HG02970 (cell line): ENCODE data around the gene LRP1.

Source experiments
- ATAC-seq: cut with Tn5 transposase; IDR thresholded peaks from one replicate; pipeline ENCODE4 v1.9.1; 2021; ENCODE audit warnings: mild to moderate bottlenecking, moderate library complexity, moderate number of reproducible peaks; ENCODE audit not compliant: unreplicated experiment, low FRiP score

LRP1 gene

DNA sequence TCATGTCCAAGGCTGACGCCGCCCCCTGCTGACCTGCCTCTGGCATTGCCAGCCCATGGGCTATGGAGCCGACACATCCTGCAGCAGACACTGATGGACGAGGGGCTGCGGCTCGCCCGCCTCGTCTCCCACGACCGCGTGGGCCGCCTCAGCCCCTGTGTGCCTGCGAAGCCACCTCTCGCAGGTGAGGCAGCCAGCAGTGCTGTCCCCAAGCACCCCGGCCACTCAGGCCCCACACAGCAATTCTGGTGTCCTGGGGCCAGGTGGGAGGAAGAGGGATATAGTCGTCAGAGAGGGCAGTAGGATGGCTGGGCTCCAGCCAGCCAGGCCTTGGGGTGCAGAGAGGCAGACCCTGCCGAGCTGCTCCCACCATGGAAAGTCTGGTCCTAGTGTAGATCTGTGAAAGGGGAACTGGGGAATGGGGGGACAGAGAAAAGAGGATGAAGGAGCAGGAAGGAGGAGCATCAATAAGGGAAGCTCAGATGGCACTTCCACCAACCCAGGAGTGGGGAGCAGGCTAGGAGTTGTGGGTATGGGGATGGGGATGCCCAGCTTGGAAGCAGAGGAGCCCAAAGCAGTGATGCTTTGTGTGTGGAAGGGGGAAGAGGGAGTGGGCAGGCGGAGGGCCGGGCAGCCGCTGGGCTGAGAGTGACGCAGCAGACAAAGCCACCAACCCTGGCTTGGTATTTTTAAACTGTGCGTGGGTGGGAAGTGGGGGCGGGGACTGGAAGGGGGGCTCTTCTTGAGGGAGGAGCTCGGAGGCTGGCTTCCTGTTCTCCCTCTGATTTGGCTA, 34.7 kb upstream of the LRP1 start:
- ATAC-seq, result no peak

GRCh38 chr12:57094208-57095160, 33.8 kb upstream of the LRP1 start:
- ATAC-seq, result no peak

- ATAC-seq, result no peak
These were observed 32.8 kb upstream of the LRP1 start for GRCh38 chr12:57095440-57095839.

DNA sequence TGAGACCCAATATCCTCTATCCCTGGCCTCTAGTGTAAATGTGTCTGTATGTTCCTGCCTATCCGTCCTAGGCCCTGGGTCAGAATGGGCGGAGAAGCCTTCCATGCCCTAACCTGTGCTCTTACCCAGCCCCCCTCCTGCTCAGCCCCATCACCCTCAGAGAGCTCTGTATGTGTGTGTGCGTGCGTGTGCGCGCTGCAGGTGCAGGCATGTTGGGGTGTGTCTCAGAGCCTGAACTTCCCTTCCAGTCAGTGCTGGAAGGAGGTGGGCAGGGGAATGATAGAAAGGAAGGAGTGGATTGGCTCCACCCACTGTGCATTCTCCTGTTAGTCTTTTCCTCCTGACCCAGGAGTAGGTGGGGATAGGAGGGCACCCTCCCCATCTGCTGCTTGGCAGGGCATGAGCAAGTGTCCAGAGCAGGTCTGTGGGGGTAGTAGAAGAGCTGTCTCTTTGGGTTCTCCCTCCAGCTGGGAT, 32.1 kb upstream of the LRP1 start:
- no peak for ATAC-seq

DNA sequence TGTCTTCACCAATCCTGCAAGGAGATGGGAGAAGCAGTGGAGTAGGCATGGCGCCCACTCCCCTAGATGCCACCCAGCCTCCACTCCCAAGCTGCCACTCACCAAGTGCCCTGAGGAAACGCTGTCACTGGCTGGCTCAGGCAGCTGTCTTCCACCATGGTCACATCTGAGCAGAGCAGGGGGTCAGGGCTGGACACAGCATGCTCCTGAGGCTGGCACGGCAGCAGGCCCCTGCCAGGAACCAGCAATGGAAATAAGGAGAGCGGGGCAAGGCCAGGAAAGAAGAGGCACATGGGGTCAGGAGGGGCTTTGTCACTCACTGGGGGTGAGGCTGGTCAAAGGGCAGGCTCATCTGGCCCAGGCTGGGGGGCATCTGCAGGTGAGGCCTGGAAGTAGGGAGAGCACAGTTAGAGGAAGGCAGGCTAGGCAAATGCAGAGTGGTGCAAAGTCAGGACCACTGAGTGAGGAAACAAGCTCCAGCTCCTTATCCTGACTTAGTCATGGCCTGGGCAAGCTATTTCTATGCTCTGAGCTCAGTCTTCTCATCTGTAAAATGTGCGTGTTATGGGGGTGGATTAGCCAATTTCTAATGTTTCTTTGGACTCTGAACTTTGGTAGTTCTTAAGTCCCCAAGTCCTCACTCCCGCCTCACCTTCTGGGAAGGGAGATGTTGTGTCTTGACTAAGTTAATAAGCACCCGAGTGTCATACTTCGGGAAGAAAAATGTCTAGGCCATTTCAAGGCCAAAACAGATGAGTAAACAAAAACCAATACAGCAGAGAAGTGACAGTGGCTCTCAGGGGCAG, 31.3 kb upstream of the LRP1 start:
- ATAC-seq, result no peak

GRCh38 chr12:57097554-57097835, 30.8 kb upstream of the LRP1 start:
- no peak for ATAC-seq

GRCh38 chr12:57098546-57098945, 29.7 kb upstream of the LRP1 start:
- no peak for ATAC-seq

- ATAC-seq, result no peak
These were observed 29.1 kb upstream of the LRP1 start for GRCh38 chr12:57099047-57099714.

DNA sequence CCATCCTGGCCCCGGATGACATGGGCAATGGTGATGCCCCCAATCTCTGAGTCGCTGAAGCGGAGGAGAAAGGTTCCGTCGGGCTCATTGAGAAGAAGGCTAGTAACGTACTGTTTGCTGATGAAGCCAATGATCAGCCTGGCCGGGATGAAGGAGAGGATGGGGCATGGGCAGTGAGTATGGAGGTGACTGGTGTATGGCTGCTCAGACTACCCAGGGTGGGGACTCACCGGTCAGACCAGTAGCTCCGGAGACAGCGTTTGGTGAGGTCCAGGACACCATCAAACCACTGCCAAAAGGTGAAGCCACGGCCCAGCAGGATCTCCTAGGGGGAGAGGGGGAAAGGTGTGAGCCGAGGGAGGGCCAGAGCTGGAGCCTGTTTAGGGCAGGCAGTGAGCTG, 28.5 kb upstream of the LRP1 start:
- ATAC-seq, result no peak

GRCh38 chr12:57101892-57102695, 26.2 kb upstream of the LRP1 start:
- ATAC-seq, result no peak

- ATAC-seq, result no peak
These were observed 24.4 kb upstream of the LRP1 start for GRCh38 chr12:57103856-57104255.

DNA sequence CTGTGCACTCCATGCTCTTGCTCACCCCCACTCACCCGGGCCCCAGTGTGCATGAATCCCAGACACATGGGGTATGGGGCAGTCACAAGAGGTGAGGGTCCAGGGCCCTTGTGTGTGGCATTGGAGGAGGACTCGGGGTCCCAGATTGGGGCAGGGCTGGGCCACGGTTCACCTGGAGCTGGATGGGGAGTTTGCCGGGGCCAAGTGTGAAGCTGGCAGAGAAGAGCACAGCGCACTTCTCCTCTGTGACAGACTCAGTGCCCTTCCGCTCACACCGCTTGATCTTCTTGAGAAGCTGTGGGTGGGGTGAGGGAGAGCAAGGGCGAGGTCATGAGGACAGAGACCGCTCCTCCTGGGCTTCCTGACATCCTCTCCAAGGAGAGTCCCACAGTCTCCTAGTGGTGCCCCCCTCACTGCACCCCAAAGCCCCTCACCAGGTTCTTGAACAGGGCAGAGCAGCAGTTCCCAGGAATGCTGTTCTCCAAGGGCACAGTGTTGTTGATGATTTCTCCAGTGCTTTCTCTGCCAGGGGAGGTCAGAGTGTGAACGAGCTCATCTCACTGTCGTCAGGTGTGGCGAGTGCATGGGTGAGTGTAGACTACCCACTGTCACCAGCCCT, 23.9 kb upstream of the LRP1 start:
- no peak for ATAC-seq

DNA sequence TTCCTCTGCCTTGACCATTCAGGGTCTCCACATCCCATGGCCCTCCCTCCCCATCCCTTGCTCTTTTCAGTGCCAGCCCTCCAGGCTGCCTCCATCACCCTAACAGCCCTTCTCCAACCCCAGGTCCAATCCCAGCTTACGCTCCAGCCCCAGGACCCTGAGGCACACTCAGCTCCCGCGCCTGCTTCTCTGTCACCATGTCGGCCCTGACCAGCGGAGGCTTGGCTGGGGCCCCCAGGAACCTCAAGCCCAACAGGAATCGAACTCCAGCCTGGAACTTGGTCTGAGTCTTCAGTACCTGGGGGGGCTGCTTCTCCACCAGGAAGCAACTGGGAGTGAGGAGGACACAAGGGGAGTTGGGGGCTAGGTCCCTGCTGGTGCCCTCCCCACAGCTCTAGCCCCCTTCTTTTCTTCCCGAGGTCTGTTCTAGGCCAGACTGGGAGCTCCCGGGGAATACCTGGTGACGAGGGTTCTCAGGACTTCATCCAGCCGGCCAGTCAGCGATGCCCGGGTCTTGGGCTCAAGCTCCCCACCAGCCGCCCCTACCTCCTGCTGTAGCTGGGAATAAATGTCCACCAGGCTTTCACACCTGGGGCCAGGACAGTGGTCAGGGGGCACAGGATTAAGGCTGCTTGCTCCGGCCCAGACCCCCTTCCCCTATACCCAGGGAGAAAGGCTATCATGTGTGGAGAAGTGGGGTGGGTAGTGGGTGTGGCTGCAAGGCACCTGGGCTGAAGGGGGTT, 23.1 kb upstream of the LRP1 start:
- ATAC-seq, result no peak

DNA sequence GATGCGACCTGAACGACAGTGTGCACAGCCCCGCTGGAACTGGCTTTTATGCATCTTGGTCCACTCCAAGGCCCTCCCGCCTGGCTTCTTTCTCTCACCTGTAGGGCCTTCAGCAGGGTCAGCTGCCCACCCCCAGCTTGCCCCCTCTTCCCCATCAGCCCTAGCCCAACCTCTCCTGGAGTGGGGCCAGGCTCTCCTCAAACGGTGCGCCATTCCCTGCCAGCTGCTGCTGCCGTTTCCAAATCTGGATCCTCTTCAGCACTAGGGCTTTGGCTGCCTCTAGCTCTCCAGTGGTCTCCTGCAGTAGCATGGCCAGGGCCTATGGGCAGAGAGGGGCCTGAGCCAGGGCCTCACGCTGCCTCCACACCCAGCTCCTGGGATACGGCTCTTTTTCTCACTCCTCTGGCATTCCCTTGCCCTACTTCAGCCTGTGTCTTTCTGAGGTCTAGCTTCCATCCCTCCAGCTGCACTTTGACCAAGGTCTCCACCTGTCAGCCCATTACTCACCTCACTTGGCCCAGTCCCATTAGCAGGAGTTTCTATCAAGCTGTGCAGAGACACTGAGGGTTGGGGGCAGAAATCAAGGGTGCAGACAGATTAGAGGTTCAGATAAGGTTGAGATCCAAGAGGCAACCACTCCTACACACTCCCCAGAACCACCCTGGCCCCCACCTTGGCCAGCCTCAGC, 22.1 kb upstream of the LRP1 start:
- no peak for ATAC-seq

GRCh38 chr12:57107456-57108155, 20.7 kb upstream of the LRP1 start:
- no peak for ATAC-seq

DNA sequence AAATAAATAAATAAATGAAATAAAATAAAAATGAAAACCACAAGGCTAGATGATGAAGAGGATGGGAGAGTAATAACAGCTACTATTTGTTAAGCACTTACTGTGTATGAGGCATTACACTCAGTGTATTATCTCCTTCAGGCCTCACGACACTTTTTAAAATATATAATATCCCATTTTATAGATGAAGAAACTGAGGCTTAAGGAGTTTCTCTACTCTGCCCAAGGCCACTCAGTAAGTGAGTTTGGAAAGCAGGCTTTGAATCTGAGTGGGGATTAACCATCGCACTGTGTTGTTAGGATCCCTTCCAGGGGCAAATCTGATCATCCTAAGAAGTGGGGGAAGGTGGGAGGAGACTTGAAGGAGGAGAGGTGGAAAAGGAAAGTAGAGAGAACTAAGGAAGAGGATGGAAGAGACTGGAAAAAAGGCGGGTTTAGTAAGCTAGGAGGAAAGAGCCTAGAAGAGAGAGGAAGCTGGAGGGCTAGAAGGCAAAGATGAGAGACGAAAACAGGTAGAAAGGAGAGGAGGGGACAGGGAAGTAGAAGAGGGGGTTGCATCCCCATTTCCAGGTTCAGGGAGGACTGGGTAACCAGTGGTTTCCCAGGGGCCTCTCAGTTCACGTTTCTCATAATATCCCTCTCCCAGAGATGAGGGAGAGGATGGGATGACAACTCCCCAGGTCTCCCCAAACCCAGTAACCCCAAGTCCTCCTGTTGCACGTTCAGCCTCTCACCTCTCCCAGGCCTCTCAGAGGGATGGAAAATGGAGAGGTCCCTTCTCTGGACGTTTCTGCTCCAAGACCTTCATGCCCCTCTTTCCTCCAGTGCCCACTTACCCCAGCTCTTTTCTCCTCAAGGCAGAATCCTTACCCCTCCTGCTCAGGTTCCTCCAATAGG, 18.8 kb upstream of the LRP1 start:
- no peak for ATAC-seq
